Mesenchymal stem cell (in vitro differentiated cells and primary cell): ENCODE measurements around the gene PATL1.

Experiments used
- DNase-seq: peaks from one replicate; pipeline ENCODE4 v3.0.0-alpha.2; 2013
- H2AFZ ChIP-seq: one replicate; pipeline ENCODE4 v1.6.1; 2013; ENCODE audit warnings: low read depth, mild to moderate bottlenecking, control low read depth, inconsistent platforms, low read length, moderate library complexity
- H2AK5ac ChIP-seq: 2 replicates; pipeline ENCODE4 v1.6.1; 2013; ENCODE audit warnings: low read length, moderate library complexity, mild to moderate bottlenecking, inconsistent platforms; ENCODE audit not compliant: severe bottlenecking
- H2BK120ac ChIP-seq: one replicate; pipeline ENCODE4 v1.6.1; 2013; ENCODE audit warnings: low read depth, mild to moderate bottlenecking, inconsistent platforms, low read length, moderate library complexity
- H2BK12ac ChIP-seq, 2 experiments: one replicate each; pipeline ENCODE4 v1.6.1; 2013; ENCODE audit warnings: inconsistent platforms in 2 of 2, low read length in 2 of 2, mild to moderate bottlenecking in 2 of 2, moderate library complexity in 2 of 2, control low read depth in 1 of 2
- H2BK15ac ChIP-seq: one replicate; pipeline ENCODE4 v1.6.1; 2013; ENCODE audit warnings: mild to moderate bottlenecking, low read depth, inconsistent platforms; ENCODE audit not compliant: poor library complexity, severe bottlenecking
- H2BK5ac ChIP-seq: 2 replicates; pipeline ENCODE4 v1.6.1; 2013; ENCODE audit warnings: low read depth, mild to moderate bottlenecking, low read length, control low read depth, inconsistent platforms; ENCODE audit not compliant: poor library complexity, severe bottlenecking
- H3K14ac ChIP-seq, 2 experiments: one replicate each; pipeline ENCODE4 v1.6.1; 2013; ENCODE audit warnings: inconsistent platforms in 2 of 2, low read length in 2 of 2, control low read depth in 1 of 2, mild to moderate bottlenecking in 1 of 2, moderate library complexity in 1 of 2
- H3K18ac ChIP-seq, 2 experiments: one replicate each; pipeline ENCODE4 v1.6.1; 2013; ENCODE audit warnings: inconsistent platforms in 2 of 2, low read length in 2 of 2, control low read depth in 1 of 2, low read depth in 1 of 2, mild to moderate bottlenecking in 1 of 2
- H3K23ac ChIP-seq, 2 experiments: one replicate each; pipeline ENCODE4 v1.6.1; 2013; ENCODE audit warnings: inconsistent platforms in 2 of 2, low read length in 2 of 2, mild to moderate bottlenecking in 2 of 2, moderate library complexity in 2 of 2, control low read depth in 1 of 2
- H3K27ac ChIP-seq: 2 replicates; pipeline ENCODE4 v1.5.1; 2013; ENCODE audit warnings: mild to moderate bottlenecking, moderate library complexity, low read length, control low read depth, inconsistent platforms; ENCODE audit not compliant: poor library complexity, severe bottlenecking
- H3K27me3 ChIP-seq, 2 experiments: 2 replicates each; pipeline versions ENCODE4 v1.6.1 to v1.7.0; 2013; ENCODE audit warnings: low read length in 2 of 2, mild to moderate bottlenecking in 2 of 2, moderate library complexity in 2 of 2, control low read depth in 1 of 2, inconsistent platforms in 1 of 2; ENCODE audit not compliant: control insufficient read depth in 1 of 2, insufficient read depth in 1 of 2
- H3K36me3 ChIP-seq, 2 experiments: 2 replicates each; pipeline versions ENCODE4 v1.6.1 to v1.7.0; 2013; ENCODE audit warnings: low read length in 2 of 2, control low read depth in 1 of 2, inconsistent platforms in 1 of 2, low read depth in 1 of 2, mild to moderate bottlenecking in 1 of 2; ENCODE audit not compliant: insufficient read depth in 2 of 2, control insufficient read depth in 1 of 2
- H3K4ac ChIP-seq, 2 experiments: one replicate each; pipeline ENCODE4 v1.6.1; 2013; ENCODE audit warnings: inconsistent platforms in 2 of 2, low read length in 2 of 2, mild to moderate bottlenecking in 2 of 2, moderate library complexity in 2 of 2, control low read depth in 1 of 2, low read depth in 1 of 2
- H3K4me1 ChIP-seq: 2 replicates; pipeline ENCODE4 v1.6.1; 2013; ENCODE audit warnings: low read depth, low read length, control low read depth; ENCODE audit not compliant: control insufficient read depth, insufficient read depth
- H3K4me2 ChIP-seq: 2 replicates; pipeline ENCODE4 v1.6.1; 2013; ENCODE audit warnings: low read length, mild to moderate bottlenecking, inconsistent platforms; ENCODE audit not compliant: poor library complexity, severe bottlenecking
- H3K4me3 ChIP-seq, 2 experiments: 2 replicates each; pipeline versions ENCODE4 v1.5.1 to v1.7.0; 2013; ENCODE audit warnings: low read length in 2 of 2, mild to moderate bottlenecking in 2 of 2, control low read depth in 1 of 2, low read depth in 1 of 2; ENCODE audit not compliant: insufficient read depth in 1 of 2
- H3K79me1 ChIP-seq: replicated peaks from 2 replicates; pipeline ENCODE4 v1.6.1; 2013; ENCODE audit warnings: mild to moderate bottlenecking, control low read depth, low read length, inconsistent platforms; ENCODE audit not compliant: poor library complexity, severe bottlenecking
- H3K9ac ChIP-seq: 2 replicates; pipeline ENCODE4 v1.7.0; 2013; ENCODE audit warnings: mild to moderate bottlenecking, low read length, moderate library complexity
- H3K9me3 ChIP-seq: 2 replicates; pipeline ENCODE4 v1.7.0; 2013; ENCODE audit warnings: mild to moderate bottlenecking, low read length; ENCODE audit not compliant: control insufficient read depth
- H4K8ac ChIP-seq: one replicate; pipeline ENCODE4 v1.6.1; 2013; ENCODE audit warnings: inconsistent platforms, mild to moderate bottlenecking, low read length, moderate library complexity
- H4K91ac ChIP-seq: one replicate; pipeline ENCODE4 v1.6.1; 2013; ENCODE audit warnings: mild to moderate bottlenecking, low read length, inconsistent platforms
- WGBS: methylation state at CpG from one replicate; pipeline ENCODE4 v1.1.7; 2013; ENCODE audit warnings: mixed read lengths; 5-methylcytosine and 5-hydroxymethylcytosine counted together

The PATL1 gene

DNA sequence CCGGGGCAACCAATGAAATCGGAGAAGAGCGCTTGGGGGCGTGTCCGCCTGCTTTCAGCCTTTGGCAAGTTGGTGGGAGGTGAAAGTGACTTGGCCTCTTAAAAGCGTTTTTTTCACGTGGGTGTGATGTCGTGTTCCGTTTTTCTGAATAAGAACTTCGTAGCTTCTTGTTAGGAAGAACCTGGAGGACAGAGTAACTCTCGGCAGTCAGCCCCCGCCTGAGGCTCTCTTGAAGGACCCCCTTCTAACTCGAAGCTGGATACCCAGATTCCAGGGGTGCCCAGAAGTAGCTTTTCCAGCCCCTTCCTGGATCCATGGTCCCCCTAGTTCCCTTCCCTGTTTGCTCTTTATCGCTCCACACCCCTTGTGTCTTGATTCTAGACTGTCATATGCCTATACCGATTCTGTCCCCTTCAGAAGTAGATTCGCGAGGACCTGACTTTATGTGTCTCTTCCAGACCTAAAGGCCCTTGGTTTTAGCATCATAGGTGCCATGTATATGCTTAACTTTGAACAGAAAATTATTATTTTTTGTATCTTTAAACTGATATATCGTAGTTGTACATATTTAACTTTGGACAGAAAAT is 52.3 kb downstream of the PATL1 start:
- H3K27ac ChIP-seq, result peak overlapping the region; percentile 54
- peak overlapping the region; percentile 82 for H4K91ac ChIP-seq
- H3K14ac ChIP-seq, result no peak overlapping the region
- H3K4ac ChIP-seq, result peak overlapping the region in 1 of 2 experiments; percentile 77
- H3K36me3 ChIP-seq, result peaks cover 3 to 11% of the 10 kb centered on the region in 2 experiments
- no peak overlapping the region for H3K23ac ChIP-seq
- no peaks in the 10 kb centered on the region for H3K27me3 ChIP-seq
- no peaks in the 10 kb centered on the region for H3K9me3 ChIP-seq
- H3K4me1 ChIP-seq, result peaks cover 7% of the 10 kb centered on the region
- peak overlapping the region in 1 of 2 experiments; percentile 47 for H2BK12ac ChIP-seq
- peak overlapping the region; percentile 82 for H2BK15ac ChIP-seq
- H3K4me3 ChIP-seq, result peak overlapping the region; percentile 18 to 77
- H2AK5ac ChIP-seq, result no peak overlapping the region
- under 1% methylated on average over 15 of the region's 18 CpGs for WGBS
- peak overlapping the region; percentile 1 for H2AFZ ChIP-seq
- no peak for DNase-seq
- peak overlapping the region; percentile 93 for H3K9ac ChIP-seq
- peaks cover 5% of the 10 kb centered on the region for H3K79me1 ChIP-seq
- H3K18ac ChIP-seq, result peak overlapping the region; percentile 37 to 69
- peak overlapping the region; percentile 71 for H2BK120ac ChIP-seq
- peak overlapping the region; percentile 85 for H3K4me2 ChIP-seq
- peak overlapping the region; percentile 87 for H4K8ac ChIP-seq
- H2BK5ac ChIP-seq, result no peak overlapping the region

DNA sequence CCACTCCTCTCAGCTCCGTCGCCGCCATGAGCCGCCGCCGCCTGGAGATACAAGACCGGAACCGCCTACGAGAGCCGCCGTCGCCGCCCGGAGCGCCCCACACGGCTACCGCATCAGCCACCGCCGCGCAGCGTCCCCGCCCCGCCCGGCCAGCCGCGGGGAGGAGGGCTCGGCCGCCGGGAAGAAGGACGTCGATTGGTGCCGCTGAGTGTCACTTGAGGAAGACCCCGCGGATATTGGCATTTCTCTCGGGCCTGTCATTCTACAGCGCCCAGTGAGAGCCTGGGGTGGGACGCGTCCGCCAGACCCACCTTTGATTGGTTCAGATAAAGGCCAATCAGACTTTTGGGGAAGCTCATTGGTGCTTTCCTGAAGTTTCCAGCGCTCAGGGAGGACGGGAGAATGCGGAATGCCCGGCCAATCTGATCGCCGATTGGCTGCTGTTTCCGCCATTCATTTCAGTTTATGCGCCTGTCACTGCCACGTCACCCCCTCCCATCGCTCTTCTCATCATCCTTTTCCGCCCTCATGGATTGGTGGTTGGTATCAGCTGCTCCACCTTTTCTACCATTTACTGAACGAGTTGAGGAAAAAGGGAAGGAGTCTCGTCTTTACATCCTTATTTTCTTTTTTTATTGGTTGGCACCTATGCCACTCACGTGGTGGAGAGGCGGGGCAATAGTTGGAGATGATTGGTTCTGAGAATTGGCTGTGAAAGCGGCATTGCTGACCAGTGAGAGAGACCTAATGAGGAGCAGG is 53.0 kb downstream of the PATL1 start, which contains the start of gene OSBP:
Gene OSBP (minus strand): TSS at position 138 of the 759 bp plus-strand sequence. CDS start 110 bp downstream, at position 28.
- H3K23ac ChIP-seq, result peak within 1 kb of the TSS in 1 of 2 experiments; percentile 97
- DNase-seq, result peak; percentile 100
- peak within 1 kb of the TSS; percentile 97 for H3K4me2 ChIP-seq
- H2AK5ac ChIP-seq, result no peak within 1 kb of the TSS
- WGBS, result under 1% methylated on average over 53 of the region's 55 CpGs
- peak within 1 kb of the TSS; percentile 47 to 77 for H2BK12ac ChIP-seq
- no peaks in the 10 kb centered on the region for H3K9me3 ChIP-seq
- H3K18ac ChIP-seq, result peak within 1 kb of the TSS; percentile 99
- H2AFZ ChIP-seq, result peak within 1 kb of the TSS; percentile 99
- peaks cover 7% of the 10 kb centered on the region for H3K4me1 ChIP-seq
- peak within 1 kb of the TSS; percentile 93 for H3K9ac ChIP-seq
- H3K4ac ChIP-seq, result peak within 1 kb of the TSS; percentile 81 to 96
- H4K8ac ChIP-seq, result peak within 1 kb of the TSS; percentile 90
- peak within 1 kb of the TSS; percentile 89 to 97 for H3K4me3 ChIP-seq
- H3K79me1 ChIP-seq, result peaks cover 5% of the 10 kb centered on the region
- peak within 1 kb of the TSS; percentile 54 for H3K27ac ChIP-seq
- H2BK120ac ChIP-seq, result peak within 1 kb of the TSS; percentile 85
- H2BK15ac ChIP-seq, result peak within 1 kb of the TSS; percentile 94
- H4K91ac ChIP-seq, result peak within 1 kb of the TSS; percentile 82
- peaks cover 4 to 11% of the 10 kb centered on the region in 2 experiments for H3K36me3 ChIP-seq
- peak within 1 kb of the TSS; percentile 86 to 98 for H3K14ac ChIP-seq
- H3K27me3 ChIP-seq, result no peaks in the 10 kb centered on the region
- peak within 1 kb of the TSS; percentile 89 for H2BK5ac ChIP-seq

GRCh38 chr11:59615120-59615636 is 53.7 kb downstream of the PATL1 start:
- 1% methylated on average over 41 of the region's 51 CpGs for WGBS
- peaks cover 8 to 15% of the 10 kb centered on the region in 2 experiments for H3K36me3 ChIP-seq

More at GRCh38 chr11:59615120-59615636, 53.7 kb downstream of the PATL1 start:
- Histone ChIP-seq H4K8ac (peak overlapping the region; percentile 90), H2BK15ac (peak overlapping the region; percentile 94), H2BK12ac (peak overlapping the region in 1 of 2 experiments; percentile 77), H3K9me3 (no peaks in the 10 kb centered on the region), H3K4me3 (peak overlapping the region; percentile 89 to 97), H3K23ac (peak overlapping the region in 1 of 2 experiments; percentile 97), H4K91ac (peak overlapping the region; percentile 68), H3K14ac (peak overlapping the region; percentile 86 to 98), H3K4me1 (peaks cover 7% of the 10 kb centered on the region), H3K79me1 (peaks cover 9% of the 10 kb centered on the region), H2BK5ac (peak overlapping the region; percentile 89), H3K27me3 (no peaks in the 10 kb centered on the region), H3K4me2 (peak overlapping the region; percentile 97), H3K18ac (peak overlapping the region; percentile 99), H2AK5ac (no peak overlapping the region), H2AFZ (peak overlapping the region; percentile 99), H2BK120ac (peak overlapping the region; percentile 85), H3K4ac (peak overlapping the region; percentile 81 to 96), H3K27ac (no peak overlapping the region), H3K9ac (peak overlapping the region; percentile 93)
- peak; percentile 21 for DNase-seq
